Cardiac fibroblast (primary cell): ENCODE measurements around the gene KDM3A.

ENCODE experiments used
- DNase-seq, 2 donors: peaks; one replicate each; pipeline versions ENCODE4 v3.0.0 to v3.0.0-alpha.2; 2010; ENCODE audit warnings: low read depth in 2 of 2
- H3K4me3 ChIP-seq, 2 donors: replicated peaks in 1 of 2; 1 replicate in 1 of 2; 2 replicates in 1 of 2; pipeline ENCODE4 v1.5.1; 2011; ENCODE audit warnings: low read depth in 2 of 2, low read length in 2 of 2, mild to moderate bottlenecking in 2 of 2, moderate library complexity in 1 of 2
- CTCF ChIP-seq: IDR thresholded peaks from one replicate; pipeline ENCODE4 v1.5.1; 2011; ENCODE audit warnings: low read depth, mild to moderate bottlenecking, low read length, inconsistent platforms

Gene KDM3A

GRCh38 chr2:86430368-86430767, 10.8 kb upstream of the KDM3A start:
- H3K4me3 ChIP-seq = no peak overlapping the region
- TF ChIP-seq CTCF = no peak
- no peak for DNase-seq

GRCh38 chr2:86433137-86433536, 8.0 kb upstream of the KDM3A start:
- no peak for DNase-seq
- no peak overlapping the region for H3K4me3 ChIP-seq
- TF ChIP-seq CTCF = no peak

GRCh38 chr2:86434290-86434689, 6.9 kb upstream of the KDM3A start:
- H3K4me3 ChIP-seq = no peak overlapping the region
- no peak for DNase-seq
- TF ChIP-seq CTCF = no peak

- TF ChIP-seq CTCF = no peak
- H3K4me3 ChIP-seq = no peak overlapping the region
- no peak for DNase-seq
Observed at GRCh38 chr2:86435531-86435930, 5.6 kb upstream of the KDM3A start.

GRCh38 chr2:86436328-86436727, 4.8 kb upstream of the KDM3A start:
- no peak for TF ChIP-seq CTCF
- H3K4me3 ChIP-seq = no peak overlapping the region

GRCh38 chr2:86439879-86440630, 1.1 kb upstream of the KDM3A start:
- H3K4me3 ChIP-seq = no peak overlapping the region
- DNase-seq = no peak
- TF ChIP-seq CTCF = no peak

More at GRCh38 chr2:86436328-86436727, 4.8 kb upstream of the KDM3A start:
- DNase-seq = no peak
